Prostate gland (tissue), 2 donors: ENCODE data around the gene CFAP61. TPM values are rescaled to one million over a fixed set of nuclear protein-coding genes. Genes with fewer than 3 reads are reported as not detected.

Experiments
- DNase-seq: peaks from one replicate; pipeline ENCODE4 v3.0.0-alpha.2; 2019; ENCODE audit warnings: low spot score
- H3K27ac ChIP-seq, 2 donors: fragments of 200-600 bp; sonication (generic); 2 replicates each; pipeline ENCODE4 v1.5.1; 2017 to 2019
- H3K27me3 ChIP-seq: fragments of 200-600 bp; sonication (generic); replicated peaks from 2 replicates; pipeline ENCODE4 v1.5.1; 2019; ENCODE audit not compliant: insufficient read depth
- H3K36me3 ChIP-seq, 2 donors: fragments of 200-600 bp; sonication (generic); 1 replicate in 1 of 2; 2 replicates in 1 of 2; pipeline versions ENCODE4 v1.5.1 to v1.8.1; 2017 to 2019
- H3K4me1 ChIP-seq: fragments of 200-600 bp; sonication (generic); replicated peaks from 2 replicates; pipeline ENCODE4 v1.5.1; 2019
- H3K4me3 ChIP-seq, 2 donors: fragments of 200-600 bp; sonication (generic); 2 replicates each; pipeline ENCODE4 v1.5.1; 2017 to 2019
- H3K9me3 ChIP-seq: fragments of 200-600 bp; sonication (generic); 2 replicates; pipeline ENCODE4 v1.5.1; 2017
- CTCF ChIP-seq, 4 experiments: fragments of 200-600 bp in 2 of 4; fragments of 450-650 bp in 2 of 4; sonication (generic) in 2 of 4; IDR thresholded peaks; 1 replicate in 3 of 4; 2 replicates in 1 of 4; pipeline ENCODE4 v1.5.1; 2016 to 2019; ENCODE audit warnings: antibody characterized with exemption in 4 of 4, mild to moderate bottlenecking in 2 of 4, moderate library complexity in 2 of 4
- POLR2A ChIP-seq: fragments of 450-650 bp; IDR thresholded peaks from one replicate; pipeline ENCODE4 v1.6.1; 2016; ENCODE audit warnings: antibody characterized with exemption, mild to moderate bottlenecking
- POLR2AphosphoS5 ChIP-seq: sonication (generic); formaldehyde crosslinking; IDR thresholded peaks from one replicate; pipeline ENCODE4 v1.6.1; 2017; ENCODE audit warnings: antibody characterized with exemption
- WGBS: methylation state at CpG from one replicate; pipeline ENCODE4 v1.1.5; 2018; 5-methylcytosine and 5-hydroxymethylcytosine counted together
- intact Hi-C: fragments of 100-400 bp; cut with DNase I; formaldehyde crosslinking; loops from one replicate; pipeline ENCODE4 v1.14.2; 2022
- total RNA-seq, 2 donors: library from RNA; depleted of rRNA; stranded (reverse); fragments of >200 nt; gene quantifications; one replicate each; pipeline ENCODE4 v1.1.0, GENCODE V29; 2016

CFAP61 gene
- total RNA-seq, 2 donors from 2014 or later = 0.14 to 8.1 TPM

- no peak overlapping the region for H3K27ac ChIP-seq
- 96% methylated on average over 12 of the region's 12 CpGs for WGBS
- intact Hi-C loops = no loop called here
- DNase-seq = no peak
- no peaks in the 10 kb centered on the region for H3K36me3 ChIP-seq
- no peaks in the 10 kb centered on the region for H3K27me3 ChIP-seq
- no peaks in the 10 kb centered on the region for H3K4me1 ChIP-seq
- no peaks in the 10 kb centered on the region for H3K9me3 ChIP-seq
- no peak for TF ChIP-seq POLR2A
- no peak for TF ChIP-seq CTCF (IDR thresholded peaks at IDR 0.05)
- TF ChIP-seq POLR2AphosphoS5 = no peak
- no peak overlapping the region for H3K4me3 ChIP-seq
Observed at GRCh38 chr20:20395087-20395486, 342.8 kb downstream of the CFAP61 start.

DNA sequence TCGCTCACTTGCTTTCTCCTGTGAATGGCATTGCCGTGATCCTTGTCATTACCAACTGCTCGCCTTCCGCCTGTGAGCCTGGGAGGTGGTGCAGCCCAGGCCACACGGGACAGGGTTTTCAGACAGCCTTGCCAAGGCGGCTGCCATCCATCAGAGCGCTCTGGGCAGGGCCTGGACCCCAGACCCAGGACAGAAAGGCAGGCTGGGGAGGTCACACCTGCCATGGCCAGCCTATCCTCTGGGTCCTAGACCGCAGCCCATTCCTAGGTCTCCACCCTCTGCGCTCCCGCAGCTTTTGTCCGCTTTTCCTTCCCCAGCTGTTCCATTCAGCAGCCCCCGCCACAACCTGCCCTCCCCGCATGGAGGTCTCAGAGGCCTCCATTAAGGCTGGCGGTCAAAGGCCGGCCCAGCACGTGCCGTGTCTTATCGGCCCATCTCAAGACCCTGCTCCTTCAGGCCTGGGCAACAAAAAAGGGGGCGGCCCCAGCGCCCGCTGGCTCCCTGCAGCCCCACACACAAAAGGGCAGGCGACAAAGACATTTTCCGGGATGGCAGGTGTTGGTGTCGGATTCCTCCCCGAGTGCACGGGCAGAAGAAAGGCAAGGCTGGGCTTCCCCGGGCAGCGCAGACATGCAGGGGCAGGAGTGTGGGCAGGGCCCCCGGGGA is 343.7 kb downstream of the CFAP61 start:
- Histone ChIP-seq H3K27me3 (no peaks in the 10 kb centered on the region), H3K27ac (no peak overlapping the region), H3K4me1 (no peaks in the 10 kb centered on the region), H3K9me3 (no peaks in the 10 kb centered on the region), H3K36me3 (no peaks in the 10 kb centered on the region), H3K4me3 (no peak overlapping the region)
- TF ChIP-seq POLR2AphosphoS5 = no peak
- no peak for TF ChIP-seq CTCF (IDR thresholded peaks at IDR 0.05)
- no peak for TF ChIP-seq POLR2A
- intact Hi-C loops = no loop called here
- WGBS = 53% methylated on average over 29 of the region's 29 CpGs
- no peak for DNase-seq

GRCh38 chr20:20396794-20397193 is 344.5 kb downstream of the CFAP61 start:
- no peak for TF ChIP-seq CTCF (IDR thresholded peaks at IDR 0.05)
- TF ChIP-seq POLR2A = no peak
- no peak for TF ChIP-seq POLR2AphosphoS5
- Histone ChIP-seq H3K9me3 (no peaks in the 10 kb centered on the region), H3K27me3 (no peaks in the 10 kb centered on the region), H3K27ac (no peak overlapping the region), H3K4me3 (no peak overlapping the region), H3K4me1 (no peaks in the 10 kb centered on the region), H3K36me3 (no peaks in the 10 kb centered on the region)
- 90% methylated on average over 3 of the region's 3 CpGs for WGBS
- intact Hi-C loops = no loop called here
- no peak for DNase-seq

- Histone ChIP-seq H3K27ac (no peak overlapping the region), H3K36me3 (no peaks in the 10 kb centered on the region), H3K9me3 (no peaks in the 10 kb centered on the region), H3K27me3 (no peaks in the 10 kb centered on the region), H3K4me3 (no peak overlapping the region), H3K4me1 (no peaks in the 10 kb centered on the region)
- WGBS = 98% methylated on average over 7 of the region's 7 CpGs
- no peak for DNase-seq
- TF ChIP-seq CTCF (IDR thresholded peaks at IDR 0.05) (no peak), POLR2AphosphoS5 (no peak), POLR2A (no peak)
- intact Hi-C loops = no loop called here
Observed at GRCh38 chr20:20398123-20398522, 345.8 kb downstream of the CFAP61 start.
